NCI-H1930 (cell line): Measurements from ENCODE around the gene MRPS18A.
A peak's percentile ranks its signal among the peaks of the same experiment; 100 is the strongest.
"Not testable (repeated sequence)": the region's sequence is repeated elsewhere in the genome, so short reads cannot be mapped to it uniquely, and the experiment has no call there.

Experiments used
- DNase-seq, 2 experiments: peaks; one replicate each; lab custom pipeline; 2025; lab: John Stamatoyannopoulos, UW

MRPS18A gene

GRCh38 chr6:43670623-43670986 is 17.0 kb downstream of the MRPS18A start:
- no peak for DNase-seq

GRCh38 chr6:43669922-43670622 is 17.5 kb downstream of the MRPS18A start:
- no peak for DNase-seq

DNA sequence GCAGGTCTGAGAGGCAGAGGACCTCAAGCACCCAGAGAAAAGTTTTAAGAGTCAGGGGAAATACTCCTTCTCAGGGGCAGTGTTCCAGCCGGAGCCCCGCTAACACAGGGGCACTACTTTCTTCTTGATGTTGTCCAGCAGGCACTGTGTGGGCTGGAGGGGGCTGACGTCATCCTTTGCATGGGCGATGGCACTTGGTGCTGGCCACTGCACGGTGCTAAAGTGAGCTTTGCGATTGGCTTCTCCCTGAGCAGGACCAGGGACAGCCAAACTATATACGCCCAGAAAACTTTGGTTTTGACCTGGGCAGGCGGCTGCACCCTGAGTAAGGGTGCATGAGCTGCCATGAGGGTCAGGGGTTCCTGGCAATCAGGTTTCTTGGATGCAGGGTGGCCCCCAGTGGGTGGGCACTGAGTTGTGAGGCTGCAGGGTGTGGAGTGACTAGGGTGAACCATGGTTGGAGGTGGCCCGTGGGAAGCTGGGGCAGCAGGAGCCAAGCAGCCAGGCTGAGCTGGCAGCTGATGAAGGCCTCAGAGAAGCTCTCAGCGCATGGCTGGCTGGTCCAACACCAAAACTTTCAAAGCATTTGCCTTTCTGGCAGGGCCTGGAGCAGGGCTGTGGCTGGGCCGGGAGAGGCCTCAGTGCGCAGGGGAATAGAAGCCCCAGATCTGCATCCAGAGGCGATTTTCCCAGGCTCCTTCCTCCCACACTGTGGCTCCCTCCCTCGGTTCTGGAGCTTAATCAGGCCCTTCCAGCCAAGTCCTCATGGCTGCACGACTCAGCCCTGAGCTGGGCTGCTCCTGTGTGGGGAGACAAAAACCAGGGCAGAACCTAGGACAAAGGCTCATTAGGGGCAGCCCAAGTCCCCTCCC is 18.3 kb downstream of the MRPS18A start:
- no peak for DNase-seq

DNA sequence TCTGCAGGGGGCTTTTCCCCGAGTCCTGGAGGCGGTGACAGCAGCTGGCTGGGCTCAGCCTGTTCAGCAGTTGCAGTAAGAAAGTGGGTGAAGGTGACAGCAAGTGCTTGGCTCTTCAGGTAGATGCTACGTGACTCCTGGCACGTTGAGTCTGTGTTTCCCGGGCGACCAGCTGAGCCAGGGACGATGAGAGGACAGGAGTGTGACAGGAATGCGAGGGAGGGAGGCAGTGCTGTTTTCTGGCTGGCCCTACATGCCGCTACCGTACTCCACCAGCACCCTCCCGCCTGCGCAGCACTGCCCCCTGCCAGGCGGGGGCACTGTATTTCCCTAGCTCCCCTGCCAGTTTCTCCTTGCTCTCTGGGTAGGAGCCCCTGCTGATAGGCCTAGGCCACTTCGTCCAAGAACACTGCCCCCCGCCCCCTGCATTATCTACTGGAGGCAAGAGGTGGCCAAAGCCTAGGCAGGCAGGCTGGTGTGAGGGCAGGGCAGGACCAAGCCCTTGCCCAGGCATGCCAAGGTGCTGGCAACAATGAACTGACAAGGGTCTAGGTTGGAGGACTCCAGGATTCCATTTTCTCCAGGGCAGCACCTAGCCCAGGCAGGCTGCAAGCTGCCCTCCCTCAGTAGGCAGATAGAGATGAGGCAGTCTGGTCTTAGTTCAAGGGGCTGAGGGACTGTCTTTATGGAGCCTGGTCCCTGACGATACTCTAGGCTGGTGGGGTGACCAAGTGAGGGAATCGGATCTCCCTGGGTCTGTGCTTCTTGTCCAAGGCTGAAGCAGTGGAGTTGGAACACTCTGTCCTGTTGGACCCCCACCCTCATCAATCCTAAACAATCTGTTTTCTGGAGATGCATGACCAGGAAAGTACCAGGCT is 19.2 kb downstream of the MRPS18A start:
- DNase-seq = peak; percentile 40 to 61

DNA sequence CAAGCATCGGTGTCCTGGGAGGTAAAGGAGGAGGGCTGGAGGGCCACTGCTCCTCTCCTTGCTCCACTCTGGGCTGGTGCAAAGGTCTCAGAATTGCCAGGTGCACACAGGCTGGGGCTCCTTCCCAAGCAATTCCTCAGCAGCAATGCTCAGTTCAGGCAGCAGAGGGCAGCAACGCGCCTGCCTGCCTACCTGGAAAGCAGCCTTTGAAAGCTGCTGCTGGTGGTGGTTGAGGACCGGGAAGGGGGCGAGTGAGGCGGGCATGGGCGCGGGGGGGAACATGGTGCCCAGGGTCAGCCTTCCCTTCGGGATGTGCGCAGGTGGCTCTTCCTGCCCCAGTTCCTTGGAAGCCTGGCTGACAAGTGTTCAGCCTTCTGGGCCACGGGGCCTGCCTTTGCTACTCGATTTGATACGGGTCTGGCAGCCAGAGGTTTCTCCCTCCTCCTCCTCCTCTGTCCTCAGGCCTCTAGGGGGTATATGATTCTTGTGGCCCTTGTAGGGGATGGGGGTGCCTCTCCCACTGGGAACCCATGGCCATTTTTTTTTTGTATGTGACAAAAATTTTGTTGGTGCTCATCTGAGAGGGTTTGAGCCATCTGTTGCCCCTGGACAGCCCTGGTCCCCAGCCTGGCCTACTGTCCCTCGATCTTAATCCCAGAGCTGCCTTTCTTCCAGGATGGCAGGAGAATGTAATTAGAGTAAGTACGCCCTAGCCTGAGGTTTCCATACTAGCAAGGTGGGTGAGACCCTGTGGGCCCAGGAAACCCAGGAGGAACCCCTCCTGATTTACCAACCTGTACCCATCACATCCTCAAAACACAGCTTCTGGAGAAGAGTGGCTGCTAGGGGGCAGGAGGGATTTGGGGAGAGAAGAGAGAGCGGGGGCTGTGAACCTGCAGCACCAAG is 20.1 kb downstream of the MRPS18A start:
- peak; percentile 53 to 79 for DNase-seq

GRCh38 chr6:43666196-43666920 is 21.2 kb downstream of the MRPS18A start:
- DNase-seq = no peak

- DNase-seq = no peak
Measured at GRCh38 chr6:43665376-43665775, 22.2 kb downstream of the MRPS18A start.

GRCh38 chr6:43662948-43663347 is 24.6 kb downstream of the MRPS18A start:
- DNase-seq = not testable (repeated sequence)

- no peak for DNase-seq
Measured at GRCh38 chr6:43658161-43658560, 29.4 kb downstream of the MRPS18A start.

DNA sequence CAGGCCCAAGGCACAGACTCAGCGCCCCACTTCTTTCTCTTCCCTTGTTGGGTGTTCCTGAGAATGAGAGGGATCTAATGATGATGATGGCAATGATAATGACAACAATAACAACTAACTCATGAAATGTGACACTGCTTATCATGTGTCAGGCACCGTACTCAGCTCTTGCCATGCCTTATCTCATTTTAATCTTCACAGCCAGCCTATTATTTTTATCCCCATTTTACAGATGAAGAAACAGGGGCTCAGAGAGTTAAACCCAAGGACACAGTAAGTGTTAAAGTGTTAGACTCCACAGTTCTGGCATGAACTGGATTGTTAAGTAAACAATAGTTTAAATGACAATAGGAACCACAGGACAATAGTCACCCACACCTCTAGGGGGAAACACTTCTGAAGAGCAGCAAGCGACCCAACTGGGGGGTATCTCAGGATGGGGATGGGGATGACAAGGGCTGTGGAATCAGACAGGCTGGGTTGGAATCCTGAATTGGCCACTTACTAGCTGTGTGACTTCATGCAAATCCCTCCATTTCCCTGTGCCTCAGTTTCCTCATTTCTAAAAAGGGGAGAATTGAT is 30.3 kb downstream of the MRPS18A start:
- no peak for DNase-seq

- not testable (repeated sequence) for DNase-seq
Measured at GRCh38 chr6:43652822-43653221, 34.8 kb downstream of the MRPS18A start.

GRCh38 chr6:43648248-43648647 is 39.3 kb downstream of the MRPS18A start:
- no peak for DNase-seq

GRCh38 chr6:43647613-43648012 is 40.0 kb downstream of the MRPS18A start:
- DNase-seq = no peak

DNA sequence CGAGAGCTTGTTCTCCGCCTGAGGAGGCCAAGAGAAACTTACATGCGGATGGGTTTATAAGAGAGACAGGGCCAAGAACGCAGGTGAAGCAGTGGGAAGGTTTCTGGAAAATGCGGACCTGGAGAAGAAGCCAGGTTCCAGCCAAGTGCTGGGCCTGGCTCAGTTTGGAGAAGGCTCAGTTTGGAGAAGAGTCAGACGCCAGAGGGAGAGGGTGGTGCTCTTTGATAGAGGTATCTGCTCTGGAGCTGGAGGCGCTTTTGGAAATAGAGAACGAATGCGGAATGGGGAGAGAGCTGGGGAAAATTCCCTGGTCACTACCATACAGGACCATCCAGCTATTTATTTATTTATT is 42.0 kb downstream of the MRPS18A start:
- no peak for DNase-seq

GRCh38 chr6:43644940-43645612 is 42.5 kb downstream of the MRPS18A start, which contains the start of gene RSPH9:
Gene RSPH9 (plus strand): TSS chr6:43645036. CDS start chr6:43645099, 63 bp downstream.
- peak; percentile 64 to 77 for DNase-seq

DNA sequence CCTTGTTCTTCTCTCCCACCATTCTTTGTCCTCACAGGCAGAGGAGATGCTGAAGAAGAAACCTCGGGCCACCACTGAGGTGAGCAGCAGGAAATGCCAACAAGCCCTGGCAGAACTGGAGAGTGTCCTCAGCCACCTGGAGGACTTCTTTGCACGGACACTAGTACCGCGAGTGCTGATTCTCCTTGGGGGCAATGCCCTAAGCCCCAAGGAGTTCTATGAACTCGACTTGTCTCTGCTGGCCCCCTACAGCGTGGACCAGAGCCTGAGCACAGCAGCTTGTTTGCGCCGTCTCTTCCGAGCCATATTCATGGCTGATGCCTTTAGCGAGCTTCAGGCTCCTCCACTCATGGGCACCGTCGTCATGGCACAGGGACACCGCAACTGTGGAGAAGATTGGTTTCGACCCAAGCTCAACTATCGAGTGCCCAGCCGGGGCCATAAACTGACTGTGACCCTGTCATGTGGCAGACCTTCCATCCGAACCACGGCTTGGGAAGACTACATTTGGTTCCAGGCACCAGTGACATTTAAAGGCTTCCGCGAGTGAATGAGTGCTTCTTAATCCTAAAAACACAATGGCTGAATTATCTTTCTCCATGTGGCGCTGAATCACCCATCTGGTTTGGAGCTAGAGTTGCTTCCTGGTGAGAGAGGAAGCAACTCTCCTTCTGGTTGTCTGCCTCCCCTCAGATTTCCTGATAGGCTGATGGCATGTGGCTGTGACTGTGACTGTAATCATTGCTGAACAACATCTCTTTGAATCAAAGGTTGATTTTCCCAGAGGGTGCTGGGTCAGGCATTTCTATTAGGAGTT is 47.4 kb downstream of the MRPS18A start:
- no peak for DNase-seq

GRCh38 chr6:43636308-43636659 is 51.3 kb downstream of the MRPS18A start:
- DNase-seq = no peak

GRCh38 chr6:43635387-43636307 is 51.9 kb downstream of the MRPS18A start, which contains the start of gene MAD2L1BP:
Gene MAD2L1BP (plus strand): TSS chr6:43635840. CDS start chr6:43635876, 36 bp downstream.
- DNase-seq = peak; percentile 73 to 82
